NCI-H1092 treated with DMSO at 0.1 percent for 48 hours (cell line): ENCODE data around the gene FTCDNL1.

Source experiments
- DNase-seq: peaks from one replicate; lab custom pipeline; 2025; lab: John Stamatoyannopoulos, UW

FTCDNL1 gene

DNA sequence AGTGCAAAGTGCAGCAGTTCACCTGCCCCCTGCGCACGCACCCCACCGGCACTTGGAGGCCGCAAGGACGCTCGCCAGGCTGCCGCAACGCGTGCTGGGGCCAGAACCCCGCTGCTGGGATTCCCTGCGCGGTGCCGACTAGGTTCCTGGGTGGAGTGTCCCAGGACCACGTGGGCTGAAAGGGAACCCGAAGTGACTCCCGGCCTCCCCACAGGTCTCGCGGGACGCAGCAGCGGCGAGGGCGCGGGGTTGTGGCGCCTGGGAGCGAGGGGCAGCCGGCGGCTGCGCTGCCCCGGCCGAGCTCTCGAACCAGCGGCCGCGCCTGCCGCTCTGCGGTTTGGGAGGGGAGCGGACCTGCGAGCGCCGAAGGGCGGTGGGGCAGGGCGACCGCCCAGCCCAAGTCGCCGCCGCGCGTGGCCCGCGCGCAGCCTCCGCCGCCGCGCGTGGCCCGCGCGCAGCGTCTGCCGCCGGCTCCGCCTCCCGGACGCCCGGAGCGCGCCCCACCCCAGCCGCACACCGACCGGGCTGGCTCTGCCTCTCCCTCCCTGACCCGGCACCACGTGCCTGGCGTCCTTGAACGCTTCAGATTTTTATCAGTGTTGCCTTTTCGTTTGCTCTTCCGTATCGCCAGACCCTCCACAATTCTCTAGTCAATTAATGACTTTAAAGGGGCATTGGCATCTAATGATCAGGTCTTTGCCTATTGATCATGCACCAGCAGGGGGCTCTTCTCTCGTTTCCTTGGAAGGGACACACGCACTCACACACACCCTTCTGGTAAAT is at the start of gene FTCDNL1:
TSS of gene FTCDNL1 (minus strand) at position 475 of the 783 bp plus-strand sequence. CDS start 2,230 bp downstream, outside the sequence.
- peak; percentile 53 for DNase-seq

DNA sequence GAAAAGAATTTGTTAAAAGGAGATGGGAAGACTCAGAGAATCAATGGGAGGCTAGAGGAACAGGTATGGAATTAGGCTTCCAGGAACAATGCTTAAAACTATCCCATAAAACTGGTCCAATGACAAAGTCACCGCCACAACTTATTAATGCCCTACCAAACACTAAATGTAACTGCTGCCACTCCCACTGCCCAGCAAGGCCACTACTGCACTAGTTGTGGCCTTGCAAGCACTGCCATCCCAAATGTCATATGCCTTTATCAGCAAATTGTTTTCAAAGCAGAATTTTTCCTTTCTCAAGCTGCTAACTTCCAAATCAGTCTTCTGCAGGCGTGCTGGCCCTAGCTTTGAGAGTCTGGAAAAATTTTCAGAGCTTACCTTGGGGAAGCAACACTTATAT is 45.6 kb upstream of the FTCDNL1 start:
- DNase-seq, result no peak

DNA sequence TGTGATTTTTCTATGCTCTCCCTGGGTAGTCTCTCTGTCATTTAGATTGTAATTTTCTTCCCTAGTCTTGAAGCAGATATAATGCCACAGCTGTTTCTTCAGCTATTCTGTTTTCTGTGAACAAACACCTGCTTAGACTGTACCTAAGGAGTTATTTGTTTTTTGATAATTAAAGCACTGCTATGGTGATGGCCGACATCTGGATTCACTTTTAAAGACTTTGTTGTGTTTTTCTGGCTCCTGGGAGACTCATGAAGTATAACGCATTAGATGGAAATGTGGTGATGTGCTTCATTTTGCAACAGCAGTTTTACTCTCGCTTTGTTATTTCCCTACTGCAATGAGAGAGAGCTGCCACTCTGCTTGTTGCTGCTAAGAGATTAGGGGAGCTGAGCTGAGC is 44.4 kb upstream of the FTCDNL1 start:
- DNase-seq, result no peak

DNA sequence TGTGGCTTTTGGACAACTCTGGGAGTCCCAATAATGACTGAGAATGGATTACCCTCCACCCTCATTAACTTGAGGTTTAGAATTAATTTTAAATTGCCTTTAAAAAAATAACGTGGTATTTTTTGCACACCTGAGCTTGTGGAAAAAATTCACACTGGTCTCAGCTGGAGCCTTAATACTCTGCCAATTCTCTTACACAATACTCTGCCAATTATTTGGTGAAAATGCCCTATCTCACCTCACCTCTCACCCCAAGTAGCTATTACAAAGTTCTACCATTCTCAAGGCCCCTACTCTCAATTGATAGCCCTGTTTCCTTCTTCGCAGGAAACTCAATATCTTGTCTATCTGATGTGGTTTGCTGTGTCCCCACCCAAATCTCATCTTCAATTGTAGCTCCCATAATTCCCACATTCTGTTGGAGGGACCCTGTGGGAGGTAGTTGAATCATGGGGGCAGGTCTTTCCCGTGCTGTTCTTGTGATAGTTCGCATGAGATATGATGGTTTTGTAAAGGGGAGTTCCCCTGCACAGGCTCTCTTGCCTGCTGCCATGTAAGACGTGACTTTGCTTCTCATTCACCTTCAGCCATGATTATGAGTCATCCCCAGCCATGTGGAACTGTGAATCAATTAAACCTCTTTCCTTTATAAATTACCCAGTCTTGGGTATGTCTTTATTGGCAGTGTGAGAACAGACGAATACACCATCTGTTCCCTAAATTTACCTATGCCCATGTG is 32.7 kb upstream of the FTCDNL1 start:
- DNase-seq, result no peak

GRCh38 chr2:199882667-199883066 is 31.7 kb upstream of the FTCDNL1 start:
- DNase-seq, result no peak

DNA sequence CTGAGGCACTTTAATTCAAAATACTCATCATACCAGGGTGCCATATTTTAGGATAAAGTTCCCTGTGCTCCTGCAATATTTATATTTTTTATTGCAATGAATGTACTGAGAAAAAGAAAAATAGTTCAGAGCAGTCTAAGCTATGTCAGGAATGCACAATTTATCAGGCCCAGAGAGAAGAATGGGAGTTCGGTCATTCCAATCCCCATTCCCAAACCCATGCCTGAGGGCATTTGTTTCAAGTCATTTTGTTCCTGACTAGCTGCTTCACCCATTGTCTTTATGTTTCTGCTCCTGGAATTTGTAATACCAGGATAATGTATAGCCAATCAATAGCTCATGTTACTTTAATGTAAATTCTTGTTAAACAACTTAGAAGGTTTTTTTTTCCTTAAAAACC is 24.4 kb upstream of the FTCDNL1 start:
- DNase-seq, result no peak

- DNase-seq, result no peak
Measured at GRCh38 chr2:199874209-199874608, 23.2 kb upstream of the FTCDNL1 start.

GRCh38 chr2:199870581-199870980 is 19.6 kb upstream of the FTCDNL1 start:
- DNase-seq, result no peak

DNA sequence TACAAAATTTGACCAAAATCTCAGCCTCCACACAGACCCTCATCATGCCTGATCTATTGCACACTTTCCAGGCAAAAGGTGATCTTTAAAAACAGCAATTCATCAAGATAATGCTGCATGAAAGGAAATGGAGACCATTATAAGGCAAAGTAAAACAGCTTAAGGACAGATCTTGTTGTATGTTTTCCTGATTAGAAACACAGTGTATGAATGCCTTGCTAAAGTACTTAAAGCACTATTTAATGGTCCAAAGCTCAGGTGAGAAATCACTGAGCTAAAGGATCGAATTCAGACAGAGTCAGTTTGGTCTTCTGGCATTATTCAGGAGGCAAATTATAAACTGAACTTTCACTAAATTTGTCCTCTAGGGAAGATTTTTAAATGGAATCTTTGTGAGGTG is 18.7 kb upstream of the FTCDNL1 start:
- no peak for DNase-seq

- no peak for DNase-seq
Measured at GRCh38 chr2:199869227-199869541, 18.2 kb upstream of the FTCDNL1 start.

DNA sequence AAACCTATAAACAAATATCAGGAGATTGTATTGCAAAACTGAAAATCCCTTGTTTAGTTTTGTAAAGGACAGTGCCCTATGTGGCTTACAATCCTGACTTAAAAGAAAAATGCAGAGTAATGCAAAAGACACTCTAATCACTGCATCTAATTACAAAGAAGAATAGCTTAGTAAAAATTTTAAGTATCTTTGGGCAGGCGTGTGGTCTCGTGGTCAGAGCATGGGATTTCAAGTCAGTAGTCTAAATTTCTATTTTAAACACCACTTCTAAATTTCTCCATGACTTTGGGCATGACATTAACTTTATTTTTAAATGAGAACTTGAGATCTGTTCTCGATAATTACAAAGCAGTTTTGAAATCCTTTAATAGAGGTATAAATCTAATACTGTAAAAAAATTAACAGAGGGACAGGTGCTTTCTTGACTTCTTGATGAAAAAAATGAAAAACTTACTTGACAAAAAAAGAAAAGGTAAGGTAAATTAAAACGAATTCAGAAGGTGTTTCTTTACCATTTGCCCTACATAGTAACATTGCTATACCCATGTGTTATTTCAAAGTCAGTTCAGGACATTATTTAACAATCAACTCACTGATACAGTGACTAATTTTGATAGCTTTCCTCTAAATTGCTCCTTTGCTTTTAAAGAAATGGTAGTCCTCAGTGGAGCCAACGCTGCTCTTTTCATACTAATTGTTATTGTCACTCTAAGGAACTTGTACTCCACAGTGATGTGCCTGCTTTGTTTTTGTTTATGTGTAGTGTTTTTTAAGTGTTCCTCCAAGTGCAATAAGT is 17.6 kb upstream of the FTCDNL1 start:
- no peak for DNase-seq

- no peak for DNase-seq
Measured at GRCh38 chr2:199865905-199866304, 14.9 kb upstream of the FTCDNL1 start.

DNA sequence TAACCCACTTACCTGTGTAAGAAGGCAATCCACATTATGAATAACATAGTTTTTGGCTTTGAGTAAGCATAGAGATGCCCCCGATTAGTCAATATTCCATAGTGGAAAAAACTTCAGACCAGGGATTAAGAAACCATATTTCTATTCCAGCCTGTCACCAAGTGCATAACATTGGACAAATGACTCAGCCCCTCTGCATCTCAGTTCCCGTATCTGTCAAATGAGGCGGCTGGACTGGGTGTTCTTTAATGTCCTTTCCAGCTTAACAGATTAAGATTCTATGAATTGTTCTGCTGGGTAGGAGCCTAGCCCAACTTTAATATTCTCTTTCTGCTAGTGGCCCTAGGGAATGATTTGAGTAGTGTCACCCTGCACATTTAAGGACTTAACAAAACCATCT is 11.8 kb upstream of the FTCDNL1 start:
- no peak for DNase-seq

DNA sequence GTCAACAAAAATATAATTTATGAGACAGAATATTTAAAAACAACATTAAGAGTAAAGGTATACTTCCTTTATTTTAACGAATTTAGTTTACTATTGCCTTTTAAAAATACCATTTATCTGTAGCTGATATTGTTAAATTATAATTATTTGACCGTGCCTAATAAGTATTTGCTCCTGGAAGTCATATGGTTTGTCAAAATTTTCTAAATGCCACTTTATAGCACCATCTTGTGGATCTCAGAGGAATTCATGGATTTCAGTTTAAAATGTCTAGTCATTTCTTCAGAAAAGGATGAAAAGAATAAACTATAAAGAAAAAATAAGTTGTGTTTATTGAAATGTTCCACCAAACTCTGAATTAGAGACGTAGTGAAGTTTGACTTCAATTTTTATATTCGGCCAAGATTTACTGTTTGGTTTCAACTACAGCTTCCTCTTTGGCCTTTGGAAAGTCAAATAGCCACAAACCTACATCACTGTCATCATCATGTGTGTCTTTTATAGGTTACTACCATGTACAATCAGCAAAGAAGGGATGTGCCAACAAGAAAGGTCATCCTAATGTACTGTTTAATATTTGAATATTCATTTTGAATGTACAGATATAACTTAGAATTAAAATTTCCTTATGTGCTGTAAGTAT is 10.3 kb upstream of the FTCDNL1 start:
- DNase-seq, result peak; percentile 37

- DNase-seq, result no peak
Measured at GRCh38 chr2:199855812-199856211, 4.8 kb upstream of the FTCDNL1 start.

DNA sequence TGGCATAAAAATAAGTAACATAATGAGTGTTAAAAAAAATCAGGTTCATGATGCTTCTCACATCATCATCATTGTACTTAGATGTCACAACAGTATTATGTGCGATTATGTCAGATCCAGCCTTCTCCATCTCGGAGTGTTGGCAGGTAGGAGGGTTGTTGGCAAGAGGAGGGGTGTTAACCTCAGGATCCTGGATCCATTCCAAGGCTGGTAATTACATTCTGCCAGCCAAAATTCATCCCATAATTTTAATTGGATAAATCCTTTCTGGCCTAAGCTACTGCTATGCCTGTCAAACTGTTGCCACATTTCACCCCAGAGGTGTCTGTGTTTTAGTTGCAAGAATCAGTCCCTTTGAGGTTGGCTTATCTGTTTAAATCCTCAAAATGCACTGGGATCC is 891 bp upstream of the FTCDNL1 start:
- DNase-seq, result peak; percentile 76

GRCh38 chr2:199851501-199851810 is 464 bp upstream of the FTCDNL1 start:
- DNase-seq, result no peak

- DNase-seq, result no peak
Measured at GRCh38 chr2:199850218-199850717, 724 bp downstream of the FTCDNL1 start.

- peak; percentile 16 for DNase-seq
Measured at GRCh38 chr2:199848389-199849130, 2.4 kb downstream of the FTCDNL1 start.

DNA sequence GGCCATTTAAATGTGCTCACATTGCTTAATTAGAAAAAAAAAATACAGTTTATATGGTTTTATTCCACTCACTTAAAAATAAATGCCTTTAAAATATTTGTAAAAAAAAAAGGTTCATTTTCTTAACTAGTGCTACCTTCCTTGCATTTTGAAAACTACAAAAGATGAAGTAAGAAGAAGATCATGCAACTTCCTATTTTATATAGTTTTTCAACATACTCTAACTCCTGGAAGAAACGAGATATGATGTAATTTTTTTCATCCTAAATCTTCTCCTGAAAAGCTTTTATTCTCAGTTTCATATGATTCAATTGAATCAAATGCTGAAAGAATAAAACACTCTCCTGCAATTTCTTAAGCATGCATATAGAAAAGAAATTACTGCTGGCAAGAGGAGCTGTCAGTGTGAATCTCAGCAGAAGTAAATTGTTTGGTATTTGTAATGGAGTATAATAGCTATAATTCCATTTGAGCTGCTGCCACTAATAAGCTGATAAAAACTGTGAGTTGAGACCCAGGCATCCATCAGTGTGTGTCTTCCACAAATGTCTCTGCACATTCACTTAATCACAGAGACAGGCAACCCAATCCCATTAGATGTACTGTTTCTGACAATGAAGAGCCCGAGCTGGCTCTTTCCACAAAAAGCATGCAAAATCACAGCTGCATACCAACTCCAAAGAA is 3.7 kb downstream of the FTCDNL1 start:
- no peak for DNase-seq
